ENCODE data around the gene BTBD9.
A peak's percentile ranks its signal among the peaks of the same experiment; 100 is the strongest.

The BTBD9 gene

GRCh38 chr6:38290133-38290799 lies 349.5 kb downstream of the BTBD9 start:
- DNase-seq (ENCODE audit: low read depth, low spot score): no peak

- no peak for DNase-seq (ENCODE audit: low read depth, low spot score)
Measured at GRCh38 chr6:38287487-38287886, 352.2 kb downstream of the BTBD9 start.

GRCh38 chr6:38284802-38285394 lies 354.8 kb downstream of the BTBD9 start:
- no peak for DNase-seq (ENCODE audit: low read depth, low spot score)

- no peak for DNase-seq (ENCODE audit: low read depth, low spot score)
Measured at GRCh38 chr6:38283734-38284362, 355.9 kb downstream of the BTBD9 start.

GRCh38 chr6:38282911-38283310 lies 356.8 kb downstream of the BTBD9 start:
- no peak for DNase-seq (ENCODE audit: low read depth, low spot score)

GRCh38 chr6:38281126-38281525 lies 358.6 kb downstream of the BTBD9 start:
- DNase-seq (ENCODE audit: low read depth, low spot score): no peak

GRCh38 chr6:38279963-38280588 lies 359.7 kb downstream of the BTBD9 start:
- no peak for DNase-seq (ENCODE audit: low read depth, low spot score)

GRCh38 chr6:38279423-38279822 lies 360.3 kb downstream of the BTBD9 start:
- no peak for DNase-seq (ENCODE audit: low read depth, low spot score)

GRCh38 chr6:38273325-38273724 lies 366.4 kb downstream of the BTBD9 start:
- no peak for DNase-seq (ENCODE audit: low read depth, low spot score)

GRCh38 chr6:38272222-38272621 lies 367.5 kb downstream of the BTBD9 start:
- DNase-seq (ENCODE audit: low read depth, low spot score): no peak

- DNase-seq (ENCODE audit: low read depth, low spot score): no peak
Measured at GRCh38 chr6:38271081-38271480, 368.6 kb downstream of the BTBD9 start.

- DNase-seq (ENCODE audit: low read depth, low spot score): no peak
Measured at GRCh38 chr6:38270367-38270766, 369.4 kb downstream of the BTBD9 start.

- DNase-seq (ENCODE audit: low read depth, low spot score): no peak
Measured at GRCh38 chr6:38269461-38270172, 370.1 kb downstream of the BTBD9 start.

GRCh38 chr6:38268342-38268741 lies 371.4 kb downstream of the BTBD9 start:
- DNase-seq (ENCODE audit: low read depth, low spot score): no peak

- DNase-seq (ENCODE audit: low read depth, low spot score): no peak
Measured at GRCh38 chr6:38266921-38267354, 372.8 kb downstream of the BTBD9 start.

GRCh38 chr6:38264605-38265004 lies 375.1 kb downstream of the BTBD9 start:
- DNase-seq (ENCODE audit: low read depth, low spot score): no peak

GRCh38 chr6:38262609-38263008 lies 377.1 kb downstream of the BTBD9 start:
- no peak for DNase-seq (ENCODE audit: low read depth, low spot score)

GRCh38 chr6:38262026-38262425 lies 377.7 kb downstream of the BTBD9 start:
- peak; percentile 38 for DNase-seq (ENCODE audit: low read depth, low spot score)

- DNase-seq (ENCODE audit: low read depth, low spot score): no peak
Measured at GRCh38 chr6:38261626-38262025, 378.1 kb downstream of the BTBD9 start.

GRCh38 chr6:38259736-38260135 lies 380.0 kb downstream of the BTBD9 start:
- DNase-seq (ENCODE audit: low read depth, low spot score): no peak

- DNase-seq (ENCODE audit: low read depth, low spot score): no peak
Measured at GRCh38 chr6:38248500-38249234, 391.1 kb downstream of the BTBD9 start.
